ENCODE measurements around the gene CMIP. TPM values are rescaled to one million over a fixed set of nuclear protein-coding genes. Genes with fewer than 3 reads are reported as not detected.

Gene CMIP
- total RNA-seq, 1 donor from 2014 or later, result 27.7 TPM

GRCh38 chr16:81625544-81626153 is 181.0 kb downstream of the CMIP start:
- H3K27me3 ChIP-seq (ENCODE audit: control insufficient read depth, insufficient read depth, low read length), result no peaks in the 10 kb centered on the region
- peak; percentile 45 for DNase-seq (ENCODE audit: low read depth)
- no peak overlapping the region for H3K4me3 ChIP-seq (ENCODE audit: low read depth, low read length)
- no peaks in the 10 kb centered on the region for H3K36me3 ChIP-seq (ENCODE audit: control insufficient read depth, insufficient read depth, low read length)
- TF ChIP-seq CTCF (IDR thresholded peaks at IDR 0.05; ENCODE audit: insufficient read depth, low read length, poor library complexity, severe bottlenecking), result no peak

- TF ChIP-seq CTCF (IDR thresholded peaks at IDR 0.05; ENCODE audit: insufficient read depth, low read length, poor library complexity, severe bottlenecking), result no peak
- H3K27me3 ChIP-seq (ENCODE audit: control insufficient read depth, insufficient read depth, low read length), result no peaks in the 10 kb centered on the region
- H3K36me3 ChIP-seq (ENCODE audit: control insufficient read depth, insufficient read depth, low read length), result no peaks in the 10 kb centered on the region
- no peak overlapping the region for H3K4me3 ChIP-seq (ENCODE audit: low read depth, low read length)
- no peak for DNase-seq (ENCODE audit: low read depth)
Measured at GRCh38 chr16:81626181-81626674, 181.6 kb downstream of the CMIP start.

- DNase-seq (ENCODE audit: low read depth), result no peak
- no peak overlapping the region for H3K4me3 ChIP-seq (ENCODE audit: low read depth, low read length)
- no peaks in the 10 kb centered on the region for H3K27me3 ChIP-seq (ENCODE audit: control insufficient read depth, insufficient read depth, low read length)
- TF ChIP-seq CTCF (IDR thresholded peaks at IDR 0.05; ENCODE audit: insufficient read depth, low read length, poor library complexity, severe bottlenecking), result no peak
- no peaks in the 10 kb centered on the region for H3K36me3 ChIP-seq (ENCODE audit: control insufficient read depth, insufficient read depth, low read length)
Measured at GRCh38 chr16:81627024-81627423, 182.4 kb downstream of the CMIP start.

GRCh38 chr16:81627729-81628244 is 183.2 kb downstream of the CMIP start:
- no peak overlapping the region for H3K4me3 ChIP-seq (ENCODE audit: low read depth, low read length)

GRCh38 chr16:81629034-81629802 is 184.6 kb downstream of the CMIP start:
- H3K27me3 ChIP-seq (ENCODE audit: control insufficient read depth, insufficient read depth, low read length), result no peaks in the 10 kb centered on the region
- H3K4me3 ChIP-seq (ENCODE audit: low read depth, low read length), result no peak overlapping the region
- no peaks in the 10 kb centered on the region for H3K36me3 ChIP-seq (ENCODE audit: control insufficient read depth, insufficient read depth, low read length)
- DNase-seq (ENCODE audit: low read depth), result no peak
- no peak for TF ChIP-seq CTCF (IDR thresholded peaks at IDR 0.05; ENCODE audit: insufficient read depth, low read length, poor library complexity, severe bottlenecking)

More at GRCh38 chr16:81627729-81628244, 183.2 kb downstream of the CMIP start:
- DNase-seq (ENCODE audit: low read depth), result no peak
- H3K27me3 ChIP-seq (ENCODE audit: control insufficient read depth, insufficient read depth, low read length), result no peaks in the 10 kb centered on the region
- no peak for TF ChIP-seq CTCF (IDR thresholded peaks at IDR 0.05; ENCODE audit: insufficient read depth, low read length, poor library complexity, severe bottlenecking)
- no peaks in the 10 kb centered on the region for H3K36me3 ChIP-seq (ENCODE audit: control insufficient read depth, insufficient read depth, low read length)
